ENCODE results near the gene FAM43A.

Gene FAM43A, protein sequence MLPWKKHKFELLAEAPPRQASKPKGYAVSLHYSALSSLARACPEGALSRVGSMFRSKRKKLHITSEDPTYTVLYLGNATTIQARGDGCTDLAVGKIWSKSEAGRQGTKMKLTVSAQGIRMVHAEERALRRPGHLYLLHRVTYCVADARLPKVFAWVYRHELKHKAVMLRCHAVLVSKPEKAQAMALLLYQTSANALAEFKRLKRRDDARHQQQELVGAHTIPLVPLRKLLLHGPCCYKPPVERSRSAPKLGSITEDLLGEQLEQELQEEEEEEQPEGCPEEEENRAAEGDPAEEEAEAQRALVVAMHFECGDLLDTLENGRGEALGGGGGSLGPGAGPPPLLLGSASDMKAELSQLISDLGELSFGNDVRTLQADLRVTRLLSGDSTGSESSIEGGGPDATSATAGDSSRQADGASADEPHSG

DNA sequence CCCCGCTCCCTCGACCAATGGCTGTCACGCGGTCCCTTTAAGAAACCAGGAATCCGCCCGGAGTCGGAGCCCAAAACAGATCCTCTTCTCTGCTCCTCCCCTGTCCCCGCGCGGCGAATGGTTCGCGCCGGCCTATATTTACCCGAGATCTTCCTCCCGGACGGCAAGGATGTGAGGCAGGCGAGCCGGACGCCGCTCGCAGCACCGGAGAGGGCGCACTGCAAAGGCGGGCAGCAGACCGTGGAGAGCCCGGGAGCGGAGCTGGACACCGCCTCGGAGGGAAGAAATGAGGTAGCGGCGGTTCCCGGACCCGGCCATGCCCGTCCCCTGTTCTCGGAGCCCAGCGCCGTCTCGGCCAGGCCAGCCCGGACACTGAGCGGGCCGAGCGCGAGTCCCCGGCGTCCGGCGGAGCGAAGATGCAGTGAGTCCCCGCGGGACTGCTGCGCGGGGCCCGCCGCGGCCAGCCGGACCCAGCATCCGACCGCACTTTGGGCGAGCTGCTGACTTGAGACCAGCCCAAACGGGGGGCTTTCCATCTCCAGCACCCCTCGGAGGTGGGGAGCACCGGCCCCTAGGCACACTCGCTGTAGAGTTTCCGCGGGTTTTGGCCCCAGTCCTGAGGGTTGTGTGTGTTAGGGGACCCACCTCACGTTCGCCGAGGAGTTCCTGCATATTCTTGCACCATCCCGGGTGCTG, at the start of gene FAM43A:
FAM43A (plus strand) TSS at position 166 of the 696 bp plus-strand sequence. CDS start 944 bp downstream, outside the sequence.
- DNase-seq: peak; percentile 93

DNA sequence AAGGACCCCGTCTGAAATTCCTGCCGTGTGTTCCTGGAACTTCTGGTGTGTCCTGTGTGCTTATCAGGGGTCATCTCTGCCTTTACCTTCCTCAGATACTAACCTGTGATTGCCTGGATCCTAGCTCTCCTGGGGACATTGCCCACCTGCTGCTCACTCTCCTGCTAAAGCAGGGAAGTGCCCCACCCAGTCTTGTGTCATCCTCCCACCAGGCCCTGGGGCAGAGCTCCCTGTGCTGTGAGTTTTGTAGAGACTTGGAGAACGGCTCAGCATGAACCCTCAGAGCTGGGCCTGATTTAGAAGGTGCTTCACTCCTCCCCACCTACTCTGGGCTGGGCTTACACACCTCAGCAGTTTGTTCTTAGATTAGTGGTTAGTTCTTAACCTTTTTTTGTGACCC, 48.6 kb upstream of the FAM43A start:
- DNase-seq: no peak

DNA sequence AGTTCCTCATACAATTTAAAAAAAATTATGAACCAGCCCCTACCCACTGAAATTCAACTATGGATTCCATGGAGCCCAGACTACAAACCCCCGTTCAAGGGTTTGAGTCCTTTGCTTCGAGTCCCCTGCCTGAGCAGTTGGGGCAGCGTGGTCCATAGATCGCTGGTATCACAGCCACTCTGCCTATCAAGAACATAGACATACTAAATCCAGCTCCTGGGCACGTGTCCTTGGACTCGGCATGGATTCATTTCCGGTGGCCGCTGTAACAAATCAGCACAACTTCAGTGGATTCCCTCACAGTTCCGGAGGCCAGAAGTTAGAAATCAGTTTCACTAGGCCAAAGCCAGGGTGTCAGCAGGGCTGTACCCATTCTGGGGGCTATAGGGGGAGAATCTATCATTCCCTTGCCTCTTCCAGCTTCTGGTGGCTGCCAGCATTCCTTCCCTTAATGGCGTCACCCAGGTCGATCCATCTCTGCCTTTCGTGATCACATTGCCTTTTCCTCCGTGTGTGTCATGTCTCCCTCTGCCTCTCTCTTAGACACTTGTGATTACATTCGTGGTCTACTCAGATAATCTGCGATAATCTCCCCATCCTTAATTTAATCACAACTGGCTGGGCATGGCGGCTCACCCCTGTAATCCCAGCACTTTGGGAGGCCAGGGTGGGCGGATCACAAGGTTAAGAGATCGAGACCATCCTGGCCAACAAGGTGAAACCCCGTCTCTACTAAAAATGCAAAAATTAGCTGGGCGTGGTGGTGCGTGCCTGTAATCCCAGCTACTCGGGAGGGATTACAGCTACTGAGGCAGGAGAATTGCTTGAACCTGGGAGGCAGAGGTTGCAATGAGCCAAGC, 47.9 kb upstream of the FAM43A start:
- DNase-seq: no peak

DNA sequence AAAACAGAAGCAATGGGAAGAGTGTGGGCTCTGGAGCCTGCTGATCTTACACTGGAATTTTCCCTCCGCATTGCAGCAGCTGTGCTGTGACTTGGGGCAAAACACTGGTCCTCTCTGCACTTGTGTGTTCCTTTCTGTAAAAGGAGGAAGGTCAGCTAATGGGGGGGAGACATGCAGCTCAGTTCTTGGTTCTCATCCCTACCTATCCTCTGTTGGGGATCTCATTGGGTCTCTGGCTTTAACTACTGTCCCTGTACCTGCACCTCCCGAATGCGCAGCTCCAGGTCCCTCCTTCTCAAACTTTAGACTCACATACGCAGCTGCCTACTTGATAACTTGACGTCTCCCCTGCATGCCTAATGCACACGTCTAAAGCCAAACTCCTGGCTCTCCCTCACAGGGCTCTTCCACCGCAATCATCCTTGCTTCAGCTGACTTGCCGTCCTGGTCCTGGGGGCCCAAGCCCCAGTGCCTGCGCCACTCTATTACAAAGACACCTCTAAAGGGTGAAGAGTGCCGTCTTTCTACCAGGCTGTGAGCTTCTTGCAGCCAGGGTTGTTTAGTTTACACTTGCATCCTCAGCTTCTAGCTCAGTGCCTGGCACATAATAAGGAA, 46.6 kb upstream of the FAM43A start:
- DNase-seq: no peak

DNA sequence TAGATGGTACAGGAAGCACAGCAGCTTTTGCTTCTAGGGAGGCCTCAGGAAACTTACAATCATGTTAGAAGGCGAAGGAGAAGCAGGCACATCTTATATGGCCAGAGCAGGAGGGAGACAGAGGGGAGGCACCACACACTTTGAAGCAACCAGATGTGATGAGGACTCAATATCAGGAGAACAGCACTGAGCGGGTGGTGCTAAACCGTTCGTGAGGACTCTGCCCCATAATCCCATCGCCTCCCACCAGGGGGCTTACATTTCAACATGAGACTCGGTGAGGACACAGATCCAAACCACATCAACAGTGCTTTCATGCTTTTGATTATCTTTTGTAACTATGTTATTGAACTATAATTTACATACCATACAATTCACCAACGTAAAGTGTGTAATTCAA, 44.9 kb upstream of the FAM43A start:
- no peak for DNase-seq

DNA sequence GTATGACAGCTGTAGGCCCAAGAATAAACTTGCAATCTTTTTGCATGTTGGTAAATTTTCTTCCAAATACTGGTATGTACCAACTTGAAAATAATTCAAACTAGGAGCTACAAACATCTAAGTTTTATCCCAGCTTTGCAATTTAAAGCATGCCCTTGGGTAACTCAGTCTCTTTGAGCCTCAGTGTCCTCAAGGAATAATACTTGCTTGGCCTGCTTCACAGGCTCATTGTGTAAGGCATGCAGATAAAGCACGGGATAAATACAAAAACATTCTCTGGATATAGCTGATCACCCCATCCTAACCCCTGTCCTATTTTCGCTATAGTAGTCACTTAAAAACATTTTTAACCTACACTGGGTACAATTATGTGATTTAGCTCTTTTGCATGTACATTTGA, 42.9 kb upstream of the FAM43A start:
- DNase-seq: no peak

DNA sequence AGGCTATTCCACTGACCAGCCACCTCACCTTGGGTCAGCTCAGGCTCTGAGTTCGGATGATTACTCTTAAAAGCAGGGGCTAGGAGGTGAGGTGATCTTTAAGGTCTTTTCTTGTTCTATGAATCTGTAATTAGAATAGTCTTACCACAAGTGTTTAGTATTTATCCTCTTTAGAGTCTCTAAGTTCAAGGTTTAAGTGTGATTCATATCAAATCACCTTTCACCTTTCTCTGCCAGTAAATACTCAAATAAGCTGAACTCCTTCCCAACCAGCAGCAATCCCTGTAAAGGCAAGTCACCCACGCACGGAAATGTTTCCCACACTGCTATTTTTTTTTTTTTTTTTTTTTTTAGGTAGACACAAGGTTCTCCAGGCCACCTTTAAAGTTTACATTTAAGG, 37.9 kb upstream of the FAM43A start:
- no peak for DNase-seq

DNA sequence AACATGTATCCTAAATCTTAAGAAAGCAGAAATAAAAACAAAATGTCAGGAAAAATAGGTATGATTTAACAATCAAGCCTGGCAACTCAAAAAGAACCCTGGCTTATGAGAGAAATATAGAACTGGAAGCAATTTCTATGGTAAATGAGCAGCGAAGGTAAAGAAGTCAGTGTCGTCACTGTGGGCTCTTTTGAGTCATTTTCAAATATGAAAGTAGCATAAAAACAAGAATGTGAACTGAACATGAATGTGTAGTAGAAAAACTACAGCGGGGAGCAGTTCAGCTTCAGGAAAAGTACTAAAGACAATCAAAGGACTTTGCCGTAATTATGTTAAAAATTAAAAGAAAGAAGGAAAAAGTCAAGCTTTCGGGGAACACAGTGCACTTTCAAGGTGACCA, 31.2 kb upstream of the FAM43A start:
- DNase-seq: no peak

DNA sequence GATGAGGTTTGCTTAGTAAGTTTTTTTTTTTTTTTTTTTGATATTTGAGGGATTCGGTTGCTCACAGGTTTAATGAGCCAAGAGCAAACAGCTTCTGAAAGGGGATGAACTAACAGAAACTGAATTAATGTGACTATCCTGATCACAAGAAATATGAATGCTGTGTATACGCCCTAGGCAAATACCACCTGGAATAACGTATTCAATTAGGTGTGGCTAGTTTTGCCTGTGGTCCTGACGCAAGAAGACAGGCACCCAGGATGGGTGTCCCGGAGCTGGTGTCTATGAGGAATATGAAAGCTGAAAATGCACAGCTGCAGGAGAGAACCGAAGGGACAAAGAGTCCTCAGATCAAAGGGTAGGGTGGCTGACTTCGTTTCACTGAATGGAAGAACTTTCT, 28.2 kb upstream of the FAM43A start:
- DNase-seq: no peak

DNA sequence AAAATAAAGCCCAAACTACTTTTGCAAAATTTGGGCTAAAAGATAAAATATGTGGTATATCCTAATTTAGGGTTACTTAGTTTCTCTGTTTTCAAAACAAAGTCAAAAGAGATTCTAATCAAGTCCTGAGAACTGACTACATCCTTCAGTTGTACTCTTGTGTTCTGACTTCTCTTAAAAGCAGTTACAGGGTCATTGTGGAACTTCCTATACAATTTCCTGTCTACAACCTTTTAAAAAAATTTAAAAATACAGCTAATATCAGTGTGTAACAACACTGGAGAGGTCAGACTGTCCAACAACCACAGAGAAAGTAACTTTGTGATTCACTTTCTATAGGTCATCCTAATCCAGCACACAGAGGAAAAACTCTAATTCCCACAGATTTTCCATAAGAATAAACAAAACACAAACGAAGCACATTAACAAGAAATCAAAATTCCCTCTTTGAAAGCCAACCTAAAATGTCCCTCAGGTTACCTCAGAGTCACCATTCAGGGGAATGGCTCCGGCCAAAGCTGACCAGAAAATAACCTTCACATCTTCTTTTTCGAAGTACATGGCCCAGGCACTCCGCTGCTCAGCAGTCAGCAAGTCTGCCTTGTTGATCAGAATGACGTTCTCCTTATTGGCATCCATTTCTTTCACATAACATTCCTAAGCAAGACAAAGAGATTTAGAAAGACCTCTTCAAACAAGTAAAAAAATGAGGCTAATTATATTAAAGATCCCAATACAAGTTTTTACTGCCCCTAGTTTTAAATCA, 27.0 kb upstream of the FAM43A start:
- no peak for DNase-seq

DNA sequence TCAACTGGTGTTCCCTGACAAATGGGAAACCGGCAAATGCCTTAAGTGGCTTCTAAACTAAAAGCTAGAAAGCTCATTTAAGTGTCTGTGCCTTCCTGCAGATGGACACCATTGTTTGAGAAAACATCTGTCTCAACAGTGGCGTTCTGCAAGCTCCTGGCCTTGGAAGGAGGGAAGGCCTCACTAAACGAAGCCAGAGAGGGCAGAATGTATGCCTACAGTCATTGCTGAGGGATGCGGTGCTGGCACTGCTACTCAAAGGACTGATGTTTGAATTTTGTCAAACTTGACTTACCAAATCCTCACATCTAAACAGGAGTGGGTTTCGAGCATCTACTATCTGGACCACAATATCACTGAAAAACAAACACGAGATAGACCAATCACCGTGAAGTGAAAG, 25.9 kb upstream of the FAM43A start:
- DNase-seq: no peak

DNA sequence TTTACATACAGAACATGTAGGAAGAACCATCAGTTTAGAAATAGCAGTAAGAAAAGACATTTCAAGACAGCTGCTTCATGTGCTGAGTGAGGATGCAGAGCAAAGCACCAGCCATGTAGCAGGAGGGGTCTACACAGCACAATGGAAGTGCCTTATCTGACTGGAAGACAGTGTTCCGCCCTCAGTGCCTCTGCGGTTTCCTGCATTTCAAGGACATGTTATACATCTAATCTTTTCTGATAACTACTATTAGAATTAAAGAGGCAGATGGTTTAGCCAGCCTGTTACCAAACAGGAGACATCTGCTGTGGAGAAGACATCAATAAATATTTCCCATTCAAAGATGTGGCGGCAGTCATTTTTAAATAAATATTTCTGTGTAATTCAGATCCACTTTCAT, 24.3 kb upstream of the FAM43A start:
- no peak for DNase-seq

DNA sequence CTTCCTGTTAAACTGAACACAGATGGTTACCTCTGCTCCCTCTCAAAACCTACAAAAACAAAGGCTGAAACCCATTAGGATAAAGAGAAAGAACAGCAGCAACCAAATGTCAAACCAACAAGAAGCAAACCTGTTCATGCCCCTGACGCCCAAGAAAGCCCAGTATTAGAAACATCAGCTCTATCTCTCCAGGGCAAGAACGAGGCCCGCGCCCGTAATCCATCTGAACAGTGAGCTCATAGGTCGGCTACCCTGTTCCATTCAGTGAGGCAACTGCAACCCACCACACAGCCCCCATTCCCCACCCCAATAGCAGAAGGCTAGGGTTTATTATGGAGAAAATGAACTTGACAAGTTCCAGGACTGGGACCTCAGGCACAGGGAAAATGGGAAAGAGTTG, 23.7 kb upstream of the FAM43A start:
- DNase-seq: no peak

DNA sequence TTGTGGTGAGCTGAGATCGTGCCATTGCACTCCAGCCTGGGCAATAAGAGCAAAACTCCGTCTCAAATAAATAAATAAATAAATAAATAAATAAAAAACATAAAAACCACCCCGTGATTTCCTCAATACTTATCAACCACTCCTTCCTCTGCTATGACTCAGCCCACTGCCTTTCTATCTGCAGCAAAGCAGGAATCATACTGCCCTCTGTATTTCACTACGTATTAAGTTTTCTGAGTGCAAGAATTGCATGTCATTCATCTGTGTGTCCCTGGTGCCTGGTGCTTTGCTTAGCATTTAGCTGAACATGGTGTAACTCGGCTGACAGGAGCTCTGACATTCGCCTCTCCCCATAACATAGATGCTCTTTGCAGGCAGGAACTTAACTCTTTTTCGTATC, 20.8 kb upstream of the FAM43A start:
- DNase-seq: no peak

DNA sequence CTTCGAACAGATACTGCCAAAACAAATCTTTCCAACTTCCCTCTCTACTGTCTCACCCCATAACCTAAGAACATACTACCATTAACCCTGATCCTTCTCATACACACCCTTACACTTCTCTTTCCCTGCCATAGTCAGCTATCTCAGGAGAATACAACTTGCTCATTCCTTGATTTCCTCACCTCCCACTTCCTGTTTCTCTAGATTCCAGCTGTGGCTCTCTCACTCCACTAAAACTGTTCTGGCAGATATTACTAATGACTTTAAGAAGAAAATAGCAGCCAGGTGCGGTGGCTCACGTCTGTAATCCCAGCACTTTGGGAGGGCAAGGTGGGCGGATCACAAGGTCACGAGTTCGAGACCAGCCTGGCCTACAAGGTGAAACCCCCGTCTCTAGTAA, 18.3 kb upstream of the FAM43A start:
- DNase-seq: no peak

DNA sequence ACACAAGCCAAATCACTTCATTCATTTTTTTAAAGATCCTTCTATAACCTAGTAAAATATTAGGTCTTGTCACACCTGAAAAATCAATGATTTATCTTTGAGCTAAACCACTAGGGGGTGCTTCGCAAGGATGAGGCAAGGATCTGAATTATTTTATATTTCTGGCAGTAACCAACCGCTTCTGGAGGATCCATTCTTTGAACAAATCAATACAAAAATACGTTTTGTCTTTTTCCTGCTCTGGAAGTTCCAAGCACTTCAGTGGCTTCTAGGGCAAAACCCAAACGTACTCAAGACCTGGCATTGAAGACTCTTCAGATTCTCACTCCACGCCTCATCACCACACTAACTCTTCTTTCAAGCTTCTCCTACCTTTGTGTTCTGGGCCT, 14.2 kb upstream of the FAM43A start:
- peak; percentile 52 for DNase-seq

DNA sequence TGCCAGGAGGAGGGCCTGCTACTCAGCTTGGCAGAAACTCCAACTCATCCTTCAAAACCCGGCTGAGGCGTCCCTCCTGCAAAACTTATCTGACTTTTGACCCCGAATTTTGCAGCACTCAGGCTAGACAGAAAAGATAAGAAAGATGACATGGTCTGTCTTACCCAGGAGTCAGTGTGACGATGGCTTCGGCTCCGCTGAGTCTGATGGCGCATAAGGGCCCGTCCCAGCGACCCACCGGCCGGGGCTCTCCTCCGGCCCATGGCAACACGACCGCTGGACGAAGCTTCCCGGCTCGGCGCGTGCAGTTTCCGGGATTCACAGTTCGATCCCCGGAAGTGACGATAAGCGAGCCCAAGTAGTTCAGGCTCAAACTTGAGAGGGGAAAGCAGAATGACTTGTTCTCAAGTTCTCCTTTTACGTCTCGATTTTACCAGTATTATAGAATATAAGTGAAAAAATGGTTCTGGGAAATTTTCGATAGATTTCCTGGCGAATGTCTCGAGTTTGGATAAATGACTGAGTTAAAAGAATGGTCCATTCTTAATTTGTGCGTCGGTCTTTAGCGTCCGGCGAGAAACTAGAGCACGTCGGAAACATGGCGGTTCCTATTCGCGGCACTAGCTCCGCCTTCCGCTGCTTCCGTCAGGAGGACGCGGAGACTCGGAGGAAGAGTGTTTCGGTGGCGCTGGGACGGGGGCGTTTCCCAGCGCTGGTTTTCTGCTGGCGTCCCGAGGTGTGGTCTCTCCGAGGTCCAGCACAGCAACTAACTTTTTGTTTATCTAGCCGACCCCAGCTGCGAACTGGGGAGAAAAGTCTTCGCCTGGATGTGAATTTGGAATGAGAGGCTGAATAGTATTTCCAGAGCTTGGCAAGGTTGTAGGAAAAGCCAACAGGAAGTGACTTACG, 13.5 kb upstream of the FAM43A start, which contains the start of gene LSG1:
LSG1 (minus strand) TSS at position 292 of the 909 bp plus-strand sequence; CDS start at position 263, 29 bp downstream.
- DNase-seq: peak; percentile 97

DNA sequence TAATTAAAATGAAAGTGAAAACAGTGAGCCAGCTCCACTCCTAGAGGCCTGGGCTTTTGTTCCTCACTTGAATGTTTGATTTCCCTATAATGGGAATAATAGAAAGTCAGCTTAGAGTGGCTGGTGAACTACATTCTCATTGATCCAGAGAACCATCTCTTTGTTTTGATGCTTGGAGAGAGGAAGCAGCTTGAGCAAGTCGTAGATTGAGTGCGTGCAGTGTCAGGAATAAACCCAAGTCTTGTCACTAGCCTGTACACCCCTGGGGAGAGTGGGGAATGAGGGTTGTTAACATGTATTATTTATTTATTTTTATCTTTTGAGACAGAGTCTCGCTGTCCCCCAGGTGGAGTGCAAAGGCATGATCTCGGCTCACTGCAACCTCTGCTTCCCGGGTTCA, 12.8 kb upstream of the FAM43A start:
- no peak for DNase-seq

DNA sequence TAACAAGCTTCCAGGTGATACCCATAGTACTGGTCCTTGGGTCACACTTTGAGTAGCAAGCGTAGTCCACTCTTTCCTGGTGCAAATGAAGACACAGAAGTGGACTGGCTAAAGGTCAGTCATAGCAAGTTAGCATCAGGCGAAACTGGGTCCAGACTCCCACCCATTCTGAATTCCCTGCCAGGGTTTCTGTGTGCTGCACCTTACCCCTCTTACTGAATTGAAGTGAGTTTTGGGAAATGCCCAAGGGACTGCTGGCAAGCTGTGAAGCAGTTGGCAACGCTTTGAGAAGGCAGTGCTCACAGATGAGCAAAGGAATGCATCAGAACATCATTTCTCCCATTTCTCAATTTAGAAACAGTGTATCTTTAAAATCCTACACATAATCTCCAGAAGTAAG, 11.9 kb upstream of the FAM43A start:
- no peak for DNase-seq

DNA sequence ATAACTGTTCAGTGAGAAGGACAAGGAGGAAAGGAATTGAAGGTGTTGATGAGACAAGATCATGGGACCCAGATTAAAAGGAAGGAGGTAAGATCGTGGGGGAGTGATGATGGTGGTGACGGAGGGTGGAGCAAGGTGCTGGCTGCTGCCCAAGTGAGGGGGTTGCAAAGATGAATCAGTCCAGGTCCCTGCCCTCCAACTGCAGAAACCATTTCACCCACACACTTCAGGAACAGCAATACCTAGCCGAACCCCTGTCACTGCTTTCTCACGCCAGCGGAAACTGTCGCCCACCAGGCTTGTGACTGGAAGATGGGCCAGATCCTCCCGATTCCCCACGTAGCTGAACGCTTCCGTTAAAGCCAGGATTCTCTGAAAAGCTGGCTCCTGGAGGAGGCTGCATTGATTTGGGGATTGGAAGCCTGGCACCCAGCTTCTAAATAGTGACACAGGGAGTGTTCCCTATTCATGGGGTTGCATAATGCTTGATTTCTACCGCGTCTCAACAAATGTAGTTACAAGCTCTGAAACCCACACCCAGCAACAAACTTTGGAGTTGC, 10.5 kb upstream of the FAM43A start:
- DNase-seq: no peak

DNA sequence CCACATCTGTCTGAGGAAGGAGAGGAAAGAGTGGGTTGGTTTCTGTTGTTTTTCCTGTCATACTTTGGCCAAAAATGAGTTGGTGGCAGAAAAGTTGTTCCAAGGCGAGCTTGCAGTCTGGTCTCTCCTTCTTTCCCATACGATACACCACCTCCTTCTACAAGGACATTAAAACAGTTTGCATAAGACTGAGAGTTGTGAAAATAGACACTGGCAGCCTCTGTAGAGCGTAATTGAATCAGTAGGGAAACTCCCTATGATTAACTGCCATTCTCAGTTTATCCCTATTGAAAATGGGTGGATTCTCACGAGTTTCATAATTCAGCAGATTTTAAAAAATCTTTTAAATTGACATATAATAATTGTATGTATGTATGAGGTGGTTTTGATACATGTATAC, 10.0 kb upstream of the FAM43A start:
- DNase-seq: no peak

Data from NCI-H1105 (cell line).